Endothelial cell of umbilical vein (primary cell): Measurements from ENCODE around the gene ELAC2.

Experiments
- CTCF ChIP-seq, 2 donors: IDR thresholded peaks; 1 replicate in 1 of 2; 2 replicates in 1 of 2; pipeline ENCODE4 v1.5.1; 2011; ENCODE audit warnings: low read length in 2 of 2, mild to moderate bottlenecking in 2 of 2, moderate library complexity in 2 of 2, control low read depth in 1 of 2, inconsistent platforms in 1 of 2, low read depth in 1 of 2; ENCODE audit not compliant: insufficient read depth in 1 of 2; ENCODE audit errors: extremely low read depth in 1 of 2
- EZH2 ChIP-seq: IDR thresholded peaks from 2 replicates; pipeline ENCODE4 v1.6.1; 2012; ENCODE audit warnings: borderline replicate concordance, low read depth, mild to moderate bottlenecking, moderate library complexity, low read length, inconsistent platforms; ENCODE audit not compliant: severe bottlenecking
- POLR2A ChIP-seq: IDR thresholded peaks from 2 replicates; pipeline ENCODE4 v1.6.1; 2012; ENCODE audit warnings: low read depth, mild to moderate bottlenecking, control low read depth, low read length

GRCh38 chr17:13051915-13052314 lies 34.1 kb upstream of the ELAC2 start:
- no peak for TF ChIP-seq EZH2
- no peak for TF ChIP-seq POLR2A
- TF ChIP-seq CTCF (IDR thresholded peaks at IDR 0.05; ENCODE audit: extremely low read depth in 1 of 2, insufficient read depth in 1 of 2, low read depth in 1 of 2, low read length in 2 of 2) = no peak
